Measurements from ENCODE around the gene ACSS1. TPM values are rescaled to one million over a fixed set of nuclear protein-coding genes. Genes with fewer than 3 reads are reported as not detected.

ACSS1 gene
- total RNA-seq, 1 donor from 2014 or later, result 0.27 TPM

DNA sequence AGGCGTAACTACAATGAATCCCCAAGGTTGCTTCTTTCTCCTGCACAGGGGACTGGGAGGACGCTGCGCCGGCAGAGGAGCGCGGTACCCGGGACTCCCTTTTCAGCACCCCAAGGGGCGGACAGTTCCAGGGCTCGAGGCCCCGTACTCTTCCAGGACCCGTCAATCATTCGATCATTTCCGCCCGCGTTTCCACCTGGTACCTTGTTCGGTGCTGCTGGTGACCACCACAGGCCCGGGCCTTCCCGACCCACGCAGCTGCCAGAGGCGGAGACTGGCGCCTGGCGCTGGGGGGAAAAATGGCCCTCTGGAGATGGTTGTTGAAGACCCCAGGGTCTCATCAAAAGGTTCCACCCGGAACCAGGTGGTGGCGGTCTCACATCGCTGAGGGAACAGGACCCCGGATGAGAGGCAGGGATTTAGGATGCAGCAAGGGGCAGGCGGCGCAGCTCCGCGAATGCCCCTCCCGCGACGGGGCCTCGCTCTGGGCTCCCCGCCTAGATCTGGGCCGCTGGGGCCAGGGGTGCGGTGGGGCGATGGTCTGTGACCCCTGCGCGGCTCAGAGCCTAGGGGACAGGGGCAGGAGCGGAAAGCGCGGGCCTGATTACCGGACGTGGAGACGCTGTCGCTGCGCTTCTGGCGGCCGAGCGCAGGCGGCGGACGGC lies 23.3 kb upstream of the ACSS1 start:
- no peak overlapping the region for H2AFZ ChIP-seq (ENCODE audit: low read depth, low read length)
- Mint-ChIP-seq H3K9me3 (ENCODE audit: unreplicated experiment) (peaks cover 14% of the 10 kb centered on the region), H3K36me3 (ENCODE audit: low read depth, unreplicated experiment) (no peaks in the 10 kb centered on the region), H3K27ac (ENCODE audit: unreplicated experiment) (no peak overlapping the region), H3K27me3 (ENCODE audit: low read depth, unreplicated experiment) (peaks cover 82% of the 10 kb centered on the region), H3K4me3 (ENCODE audit: unreplicated experiment) (no peak overlapping the region), H3K4me1 (ENCODE audit: low read depth, unreplicated experiment) (peaks cover 6% of the 10 kb centered on the region)
- H3K27me3 ChIP-seq (ENCODE audit: insufficient read depth, low read length), result peaks cover 92% of the 10 kb centered on the region
- no peaks in the 10 kb centered on the region for H3K79me2 ChIP-seq (ENCODE audit: insufficient read depth, low read length)
- no peaks in the 10 kb centered on the region for H3K9me3 ChIP-seq (ENCODE audit: insufficient read depth, low read depth, low read length)
- H3K4me2 ChIP-seq (ENCODE audit: low read length), result no peak overlapping the region
- TF ChIP-seq EZH2 (IDR thresholded peaks at IDR 0.05; ENCODE audit: insufficient read depth, low read length) (peak; percentile 67), CTCF (IDR thresholded peaks at IDR 0.05; ENCODE audit: insufficient read depth, low read depth, low read length) (no peak)
- H3K9ac ChIP-seq (ENCODE audit: low read length), result no peak overlapping the region
- H3K27ac ChIP-seq (ENCODE audit: low read depth, low read length), result no peak overlapping the region
- no peaks in the 10 kb centered on the region for H3K36me3 ChIP-seq (ENCODE audit: insufficient read depth, low read length)
- H3K4me3 ChIP-seq (ENCODE audit: insufficient read depth, low read depth, low read length), result no peak overlapping the region
- FAIRE-seq (no peak), DNase-seq (ENCODE audit: low read depth) (no peak)
- no peaks in the 10 kb centered on the region for H4K20me1 ChIP-seq (ENCODE audit: insufficient read depth, low read length)
- peaks cover 6% of the 10 kb centered on the region for H3K4me1 ChIP-seq (ENCODE audit: insufficient read depth, low read length)

GRCh38 chr20:25079171-25079570 lies 21.2 kb upstream of the ACSS1 start:
- H3K9me3 ChIP-seq (ENCODE audit: insufficient read depth, low read depth, low read length), result no peaks in the 10 kb centered on the region
- H3K36me3 ChIP-seq (ENCODE audit: insufficient read depth, low read length), result no peaks in the 10 kb centered on the region
- no peaks in the 10 kb centered on the region for H3K79me2 ChIP-seq (ENCODE audit: insufficient read depth, low read length)
- TF ChIP-seq EZH2 (IDR thresholded peaks at IDR 0.05; ENCODE audit: insufficient read depth, low read length) (no peak), CTCF (IDR thresholded peaks at IDR 0.05; ENCODE audit: insufficient read depth, low read depth, low read length) (no peak)
- H3K27me3 Mint-ChIP-seq (ENCODE audit: low read depth, unreplicated experiment), result peaks cover 76% of the 10 kb centered on the region
- H3K4me3 Mint-ChIP-seq (ENCODE audit: unreplicated experiment), result no peak overlapping the region
- H3K4me1 ChIP-seq (ENCODE audit: insufficient read depth, low read length), result peaks cover 6% of the 10 kb centered on the region
- peaks cover 11% of the 10 kb centered on the region for H3K9me3 Mint-ChIP-seq (ENCODE audit: unreplicated experiment)
- no peak for FAIRE-seq
- no peak overlapping the region for H3K4me3 ChIP-seq (ENCODE audit: insufficient read depth, low read depth, low read length)
- no peaks in the 10 kb centered on the region for H4K20me1 ChIP-seq (ENCODE audit: insufficient read depth, low read length)
- no peak overlapping the region for H3K4me2 ChIP-seq (ENCODE audit: low read length)
- no peak overlapping the region for H2AFZ ChIP-seq (ENCODE audit: low read depth, low read length)
- no peak overlapping the region for H3K9ac ChIP-seq (ENCODE audit: low read length)
- H3K27me3 ChIP-seq (ENCODE audit: insufficient read depth, low read length), result peaks cover 92% of the 10 kb centered on the region
- H3K4me1 Mint-ChIP-seq (ENCODE audit: low read depth, unreplicated experiment), result peaks cover 6% of the 10 kb centered on the region
- DNase-seq (ENCODE audit: low read depth), result no peak
- H3K27ac Mint-ChIP-seq (ENCODE audit: unreplicated experiment), result no peak overlapping the region
- no peak overlapping the region for H3K27ac ChIP-seq (ENCODE audit: low read depth, low read length)
- H3K36me3 Mint-ChIP-seq (ENCODE audit: low read depth, unreplicated experiment), result no peaks in the 10 kb centered on the region

GRCh38 chr20:25078662-25079061 lies 20.7 kb upstream of the ACSS1 start:
- H3K27me3 ChIP-seq (ENCODE audit: insufficient read depth, low read length), result peaks cover 92% of the 10 kb centered on the region
- no peak for FAIRE-seq
- H3K9me3 ChIP-seq (ENCODE audit: insufficient read depth, low read depth, low read length), result no peaks in the 10 kb centered on the region
- TF ChIP-seq CTCF (IDR thresholded peaks at IDR 0.05; ENCODE audit: insufficient read depth, low read depth, low read length), result no peak
- no peak for TF ChIP-seq EZH2 (IDR thresholded peaks at IDR 0.05; ENCODE audit: insufficient read depth, low read length)
- Mint-ChIP-seq H3K4me1 (ENCODE audit: low read depth, unreplicated experiment) (peaks cover 6% of the 10 kb centered on the region), H3K27me3 (ENCODE audit: low read depth, unreplicated experiment) (peaks cover 72% of the 10 kb centered on the region), H3K4me3 (ENCODE audit: unreplicated experiment) (no peak overlapping the region), H3K27ac (ENCODE audit: unreplicated experiment) (no peak overlapping the region), H3K9me3 (ENCODE audit: unreplicated experiment) (peaks cover 9% of the 10 kb centered on the region), H3K36me3 (ENCODE audit: low read depth, unreplicated experiment) (no peaks in the 10 kb centered on the region)
- no peak overlapping the region for H3K4me3 ChIP-seq (ENCODE audit: insufficient read depth, low read depth, low read length)
- H3K4me2 ChIP-seq (ENCODE audit: low read length), result no peak overlapping the region
- no peak overlapping the region for H3K27ac ChIP-seq (ENCODE audit: low read depth, low read length)
- DNase-seq (ENCODE audit: low read depth), result no peak
- no peak overlapping the region for H2AFZ ChIP-seq (ENCODE audit: low read depth, low read length)
- H3K36me3 ChIP-seq (ENCODE audit: insufficient read depth, low read length), result no peaks in the 10 kb centered on the region
- peaks cover 5% of the 10 kb centered on the region for H3K4me1 ChIP-seq (ENCODE audit: insufficient read depth, low read length)
- no peak overlapping the region for H3K9ac ChIP-seq (ENCODE audit: low read length)
- no peaks in the 10 kb centered on the region for H3K79me2 ChIP-seq (ENCODE audit: insufficient read depth, low read length)
- no peaks in the 10 kb centered on the region for H4K20me1 ChIP-seq (ENCODE audit: insufficient read depth, low read length)

Data from astrocyte (in vitro differentiated cells and primary cell).